K562 (cell line): Measurements from ENCODE around the gene ZNF385C. TPM values are rescaled to one million over a fixed set of nuclear protein-coding genes. Genes with fewer than 3 reads are reported as not detected.

Experiments
- ARID4B ChIP-seq: sonication (generic); formaldehyde crosslinking; IDR thresholded peaks from 2 replicates; pipeline ENCODE4 v1.8.0; 2022; ENCODE audit warnings: mild to moderate bottlenecking, missing genetic modification reagents
- ELF1 ChIP-seq: fragments of 200-800 bp; sonication (Bioruptor generic); IDR thresholded peaks from 2 replicates; pipeline ENCODE4 v1.6.1; 2016; ENCODE audit warnings: missing genetic modification characterization, missing compliant biosample characterization
- FOXA1 ChIP-seq: fragments of 450-650 bp; IDR thresholded peaks from 2 replicates; pipeline ENCODE4 v1.6.1; 2016; ENCODE audit warnings: mild to moderate bottlenecking, borderline replicate concordance
- FUS ChIP-seq: fragments of 200-400 bp; formaldehyde crosslinking; optimal IDR thresholded peaks from 2 replicates; pipeline ENCODE3; 2017; ENCODE audit warnings: low read depth, low read length
- MTF1 ChIP-seq: fragments of 250-450 bp; sonication (Bioruptor Pico); IDR thresholded peaks from 2 replicates; pipeline ENCODE4 v1.9.0; 2021; ENCODE audit warnings: moderate library complexity, mild to moderate bottlenecking, inconsistent platforms, borderline replicate concordance
- SMAD4 ChIP-seq: fragments of 250-450 bp; sonication (Bioruptor Pico); conservative IDR thresholded peaks from 2 replicates; pipeline ENCODE4 v1.8.0; 2021; ENCODE audit warnings: inconsistent platforms, mild to moderate bottlenecking, moderate library complexity
- SRSF7 ChIP-seq: fragments of 200-400 bp; formaldehyde crosslinking; optimal IDR thresholded peaks from 2 replicates; pipeline ENCODE3; 2017; ENCODE audit warnings: mild to moderate bottlenecking, low read depth, low read length
- polyA plus RNA-seq, 8 experiments: library from polyadenylated mRNA; depleted of rRNA in 4 of 8; stranded (reverse) in 5 of 8; unstranded in 3 of 8; fragments of >200 nt; fragmentation: Nextera tagmentation in 2 of 8; fragmentation: Illumina TruSeq in 1 of 8; extraction: Ambion mirVana in 2 of 8; extraction: Trizol in 1 of 8; gene quantifications; 2 replicates each; pipeline versions ENCODE4 v1.2.1 to v1.2.3, GENCODE V29; 2011 to 2014; ENCODE audit warnings: inconsistent platforms in 1 of 8, missing spikeins in 1 of 8
- total RNA-seq, 7 experiments: library from RNA; depleted of rRNA in 6 of 7; stranded (reverse); fragments of >200 nt in 6 of 7; fragmentation: Illumina TruSeq in 2 of 7; extraction: Trizol in 2 of 7; gene quantifications; 2 replicates each; pipeline versions ENCODE4 v1.2.1 to v1.2.3, GENCODE V29; 2011 to 2021; ENCODE audit warnings: low replicate concordance in 1 of 7
- TF ChIP-seq, protein P1 (sequence below), 2 experiments: fragments of 450-650 bp in 1 of 2; sonication (generic) in 1 of 2; formaldehyde crosslinking in 1 of 2; IDR thresholded peaks; 2 replicates each; pipeline versions ENCODE4 v1.7.1 to v1.9.0; 2016 to 2022; ENCODE audit warnings: inconsistent platforms in 1 of 2, mild to moderate bottlenecking in 1 of 2, missing genetic modification reagents in 1 of 2
- TF ChIP-seq, protein P2 (sequence below), 2 experiments: fragments of 450-650 bp; conservative IDR thresholded peaks; 2 replicates each; pipeline ENCODE4 v1.6.1; 2017; ENCODE audit warnings: mild to moderate bottlenecking in 2 of 2, moderate library complexity in 2 of 2

ZNF385C gene
- total and polyA plus RNA-seq, 9 of the 15 experiments (the other 6 are each of a cell fraction or from before 2014, with no cell fraction given) = 0.03 to 0.35 (median 0.18) TPM; not detected in 1

DNA sequence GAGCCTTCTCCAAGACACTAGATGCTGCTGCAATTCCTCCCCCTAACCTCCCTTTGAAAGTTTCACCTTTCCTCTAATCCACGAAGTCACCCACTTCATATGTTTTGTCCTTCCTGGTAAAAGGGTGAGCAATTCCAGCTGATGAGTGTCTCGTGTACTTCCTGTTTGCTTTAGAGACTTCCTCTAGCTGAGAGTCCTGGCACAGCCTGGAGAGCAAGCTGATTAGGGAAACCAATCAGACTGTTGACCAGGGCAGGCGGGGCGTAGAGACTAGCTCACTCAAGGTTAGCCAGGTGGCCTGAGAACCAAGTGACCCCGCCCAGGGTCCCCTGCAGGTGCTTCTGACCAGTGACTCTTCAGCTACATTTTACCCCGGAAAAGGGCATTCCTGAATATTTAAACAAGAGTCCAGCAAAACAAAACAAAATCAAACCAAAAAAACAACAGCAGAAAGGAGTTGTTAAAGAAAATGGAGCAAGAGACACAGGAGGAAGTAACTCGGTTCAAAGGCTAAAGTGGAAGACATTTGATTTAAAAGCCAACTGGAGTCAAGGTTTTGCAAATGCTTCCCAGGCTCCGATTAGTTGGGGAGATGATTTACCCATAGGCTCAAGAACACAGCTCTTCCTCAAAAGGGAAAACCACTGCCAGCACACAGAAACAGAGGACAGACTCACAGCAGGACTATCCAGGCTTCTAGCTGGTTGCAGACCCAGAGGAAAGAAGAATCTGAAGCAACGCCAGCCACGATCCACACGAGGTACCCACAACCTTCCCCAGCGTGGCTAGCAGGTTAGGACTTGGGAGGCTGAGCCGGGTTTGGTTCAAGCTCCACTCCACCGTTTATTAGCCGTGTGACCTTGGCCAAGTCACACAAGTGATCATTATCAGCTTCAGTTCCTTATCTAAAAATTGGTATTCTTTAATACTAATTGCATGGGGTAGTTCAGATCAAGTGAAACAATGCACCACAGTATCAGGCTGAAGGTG, 37.7 kb upstream of the ZNF385C start (continued):
- TF ChIP-seq, protein P1, sequence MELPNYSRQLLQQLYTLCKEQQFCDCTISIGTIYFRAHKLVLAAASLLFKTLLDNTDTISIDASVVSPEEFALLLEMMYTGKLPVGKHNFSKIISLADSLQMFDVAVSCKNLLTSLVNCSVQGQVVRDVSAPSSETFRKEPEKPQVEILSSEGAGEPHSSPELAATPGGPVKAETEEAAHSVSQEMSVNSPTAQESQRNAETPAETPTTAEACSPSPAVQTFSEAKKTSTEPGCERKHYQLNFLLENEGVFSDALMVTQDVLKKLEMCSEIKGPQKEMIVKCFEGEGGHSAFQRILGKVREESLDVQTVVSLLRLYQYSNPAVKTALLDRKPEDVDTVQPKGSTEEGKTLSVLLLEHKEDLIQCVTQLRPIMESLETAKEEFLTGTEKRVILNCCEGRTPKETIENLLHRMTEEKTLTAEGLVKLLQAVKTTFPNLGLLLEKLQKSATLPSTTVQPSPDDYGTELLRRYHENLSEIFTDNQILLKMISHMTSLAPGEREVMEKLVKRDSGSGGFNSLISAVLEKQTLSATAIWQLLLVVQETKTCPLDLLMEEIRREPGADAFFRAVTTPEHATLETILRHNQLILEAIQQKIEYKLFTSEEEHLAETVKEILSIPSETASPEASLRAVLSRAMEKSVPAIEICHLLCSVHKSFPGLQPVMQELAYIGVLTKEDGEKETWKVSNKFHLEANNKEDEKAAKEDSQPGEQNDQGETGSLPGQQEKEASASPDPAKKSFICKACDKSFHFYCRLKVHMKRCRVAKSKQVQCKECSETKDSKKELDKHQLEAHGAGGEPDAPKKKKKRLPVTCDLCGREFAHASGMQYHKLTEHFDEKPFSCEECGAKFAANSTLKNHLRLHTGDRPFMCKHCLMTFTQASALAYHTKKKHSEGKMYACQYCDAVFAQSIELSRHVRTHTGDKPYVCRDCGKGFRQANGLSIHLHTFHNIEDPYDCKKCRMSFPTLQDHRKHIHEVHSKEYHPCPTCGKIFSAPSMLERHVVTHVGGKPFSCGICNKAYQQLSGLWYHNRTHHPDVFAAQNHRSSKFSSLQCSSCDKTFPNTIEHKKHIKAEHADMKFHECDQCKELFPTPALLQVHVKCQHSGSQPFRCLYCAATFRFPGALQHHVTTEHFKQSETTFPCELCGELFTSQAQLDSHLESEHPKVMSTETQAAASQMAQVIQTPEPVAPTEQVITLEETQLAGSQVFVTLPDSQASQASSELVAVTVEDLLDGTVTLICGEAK (IDR thresholded peaks at IDR 0.05) = peak; percentile 68
- TF ChIP-seq, protein P1 (CRISPR knock-in tag; IDR thresholded peaks at IDR 0.05) = no peak
- TF ChIP-seq ARID4B (CRISPR knock-in tag) = no peak
- TF ChIP-seq SMAD4 = peak; percentile 90
- no peak for TF ChIP-seq SRSF7
- no peak for TF ChIP-seq FOXA1
- no peak for TF ChIP-seq MTF1
- no peak for TF ChIP-seq FUS
- TF ChIP-seq, protein P2, sequence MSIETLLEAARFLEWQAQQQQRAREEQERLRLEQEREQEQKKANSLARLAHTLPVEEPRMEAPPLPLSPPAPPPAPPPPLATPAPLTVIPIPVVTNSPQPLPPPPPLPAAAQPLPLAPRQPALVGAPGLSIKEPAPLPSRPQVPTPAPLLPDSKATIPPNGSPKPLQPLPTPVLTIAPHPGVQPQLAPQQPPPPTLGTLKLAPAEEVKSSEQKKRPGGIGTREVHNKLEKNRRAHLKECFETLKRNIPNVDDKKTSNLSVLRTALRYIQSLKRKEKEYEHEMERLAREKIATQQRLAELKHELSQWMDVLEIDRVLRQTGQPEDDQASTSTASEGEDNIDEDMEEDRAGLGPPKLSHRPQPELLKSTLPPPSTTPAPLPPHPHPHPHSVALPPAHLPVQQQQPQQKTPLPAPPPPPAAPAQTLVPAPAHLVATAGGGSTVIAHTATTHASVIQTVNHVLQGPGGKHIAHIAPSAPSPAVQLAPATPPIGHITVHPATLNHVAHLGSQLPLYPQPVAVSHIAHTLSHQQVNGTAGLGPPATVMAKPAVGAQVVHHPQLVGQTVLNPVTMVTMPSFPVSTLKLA (conservative IDR thresholded peaks at IDR 0.05) = 0 out of 4 replicates have a peak, but pooled peaks of 1 of the 2 experiments have one; percentile 29
- TF ChIP-seq ELF1 (tag) = no peak
